ENCODE results near the gene CCIN. TPM values are rescaled to one million over a fixed set of nuclear protein-coding genes. Genes with fewer than 3 reads are reported as not detected.
A peak's percentile ranks its signal among the peaks of the same experiment; 100 is the strongest.

CCIN gene
- total RNA-seq, 1 experiment from 2014 or later = not detected

- BruUV-seq (replicated peaks) = no TSS peak
- POLR2A ChIA-PET (ENCODE audit: unreplicated experiment) = interaction anchor here (0.6 to 0.7 kb wide), 2 partner anchors 208 to 1298 kb away, joined by 4 to 7 read pairs; no protein-coding TSS in a partner anchor
- Histone ChIP-seq H3F3A (ENCODE audit: insufficient read depth, low read depth) (peaks cover 8% of the 10 kb centered on the region; the same call in 1 of the 2 replicates), H4K20me1 (ENCODE audit: insufficient read depth) (peaks cover 10% of the 10 kb centered on the region), H3K9me3 (ENCODE audit: insufficient read depth, low read depth) (no peaks in the 10 kb centered on the region), H2AFZ (no peak overlapping the region), H3K9me2 (ENCODE audit: insufficient read depth) (no peaks in the 10 kb centered on the region), H3K79me2 (ENCODE audit: low read depth) (peaks cover 16% of the 10 kb centered on the region), H3K27ac (no peak overlapping the region), H3K4me2 (no peak overlapping the region), H3K36me3 (ENCODE audit: low read depth) (no peaks in the 10 kb centered on the region), H3K4me3 (no peak overlapping the region), H3K27me3 (ENCODE audit: insufficient read depth, low read depth) (no peaks in the 10 kb centered on the region), H3K4me1 (replicated peaks; ENCODE audit: insufficient read depth) (peaks cover 15% of the 10 kb centered on the region)
- peak in 1 of 2 experiments; percentile 39 for DNase-seq
- intact Hi-C loops (cut with micrococcal nuclease; ENCODE audit: unreplicated experiment) = no loop called here
- CTCF ChIA-PET = interaction anchor here (0.6 kb wide), 1 partner anchor 54 kb away, joined by 3 read pairs; no protein-coding TSS in a partner anchor
- TF ChIP-seq CTCF (conservative IDR thresholded peaks at IDR 0.05) (no peak), EZH2 (IDR thresholded peaks at IDR 0.05; ENCODE audit: low read depth) (no peak)
Observed at GRCh38 chr9:36187414-36187813, 18.2 kb downstream of the CCIN start.

- Histone ChIP-seq H3K9me3 (ENCODE audit: insufficient read depth, low read depth) (no peaks in the 10 kb centered on the region), H3K79me2 (ENCODE audit: low read depth) (peaks cover 24% of the 10 kb centered on the region), H3K27me3 (ENCODE audit: insufficient read depth, low read depth) (no peaks in the 10 kb centered on the region), H3K36me3 (ENCODE audit: low read depth) (no peaks in the 10 kb centered on the region; the same call in 1 of the 2 replicates), H3K9me2 (ENCODE audit: insufficient read depth) (no peaks in the 10 kb centered on the region), H3K27ac (no peak overlapping the region), H4K20me1 (ENCODE audit: insufficient read depth) (peaks cover 18% of the 10 kb centered on the region), H2AFZ (no peak overlapping the region), H3F3A (ENCODE audit: insufficient read depth, low read depth) (peaks cover 8% of the 10 kb centered on the region; the same call in 1 of the 2 replicates), H3K4me3 (no peak overlapping the region), H3K4me2 (no peak overlapping the region), H3K4me1 (replicated peaks; ENCODE audit: insufficient read depth) (peaks cover 23% of the 10 kb centered on the region)
- no TSS peak for BruUV-seq (replicated peaks)
- TF ChIP-seq CTCF (conservative IDR thresholded peaks at IDR 0.05) (no peak), EZH2 (IDR thresholded peaks at IDR 0.05; ENCODE audit: low read depth) (no peak)
- DNase-seq = no peak
- CTCF ChIA-PET = no interaction called here
- POLR2A ChIA-PET (ENCODE audit: unreplicated experiment) = no interaction called here
- intact Hi-C loops (cut with micrococcal nuclease; ENCODE audit: unreplicated experiment) = no loop called here
Observed at GRCh38 chr9:36188212-36188611, 19.0 kb downstream of the CCIN start.

- Histone ChIP-seq H3K4me2 (peak overlapping the region; percentile 89), H3K27ac (peak overlapping the region; percentile 74), H3K9me3 (ENCODE audit: insufficient read depth, low read depth) (no peaks in the 10 kb centered on the region), H2AFZ (peak overlapping the region; percentile 79), H3K79me2 (ENCODE audit: low read depth) (peaks cover 42% of the 10 kb centered on the region), H3K4me3 (peak overlapping the region; percentile 91; the same call in 1 of the 2 replicates), H3F3A (ENCODE audit: insufficient read depth, low read depth) (peaks cover 14% of the 10 kb centered on the region; the same call in 1 of the 2 replicates), H3K9me2 (ENCODE audit: insufficient read depth) (no peaks in the 10 kb centered on the region), H3K4me1 (replicated peaks; ENCODE audit: insufficient read depth) (peaks cover 30% of the 10 kb centered on the region), H4K20me1 (ENCODE audit: insufficient read depth) (peaks cover 34% of the 10 kb centered on the region), H3K27me3 (ENCODE audit: insufficient read depth, low read depth) (no peaks in the 10 kb centered on the region), H3K36me3 (ENCODE audit: low read depth) (peaks cover under 1% of the 10 kb centered on the region; the same call in 1 of the 2 replicates)
- ChIA-PET CTCF (interaction anchor here (1.0 kb wide), 1 partner anchor 46 kb away, joined by 3 read pairs; no protein-coding TSS in a partner anchor), POLR2A (ENCODE audit: unreplicated experiment) (interaction anchor here (0.6 kb wide), 4 partner anchors 69 to 711 kb away, joined by 3 to 7 read pairs (median 4); partner anchors contain the start of gene GNE)
- DNase-seq = no peak
- intact Hi-C loops (cut with micrococcal nuclease; ENCODE audit: unreplicated experiment) = loop anchor here (2.0 to 10.0 kb wide), 2 partner anchors 87 to 165 kb away; no protein-coding TSS in a partner anchor
- TF ChIP-seq EZH2 (IDR thresholded peaks at IDR 0.05; ENCODE audit: low read depth) (no peak), CTCF (conservative IDR thresholded peaks at IDR 0.05) (no peak)
- TSS peak; percentile 96 for BruUV-seq (replicated peaks)
Observed at GRCh38 chr9:36189976-36190375, 20.8 kb downstream of the CCIN start.

All from PC-9 (cell line).